ENCODE results near the gene DYNC1I2.
"Not testable (repeated sequence)": the region's sequence is repeated elsewhere in the genome, so short reads cannot be mapped to it uniquely, and the experiment has no call there.

Gene DYNC1I2

DNA sequence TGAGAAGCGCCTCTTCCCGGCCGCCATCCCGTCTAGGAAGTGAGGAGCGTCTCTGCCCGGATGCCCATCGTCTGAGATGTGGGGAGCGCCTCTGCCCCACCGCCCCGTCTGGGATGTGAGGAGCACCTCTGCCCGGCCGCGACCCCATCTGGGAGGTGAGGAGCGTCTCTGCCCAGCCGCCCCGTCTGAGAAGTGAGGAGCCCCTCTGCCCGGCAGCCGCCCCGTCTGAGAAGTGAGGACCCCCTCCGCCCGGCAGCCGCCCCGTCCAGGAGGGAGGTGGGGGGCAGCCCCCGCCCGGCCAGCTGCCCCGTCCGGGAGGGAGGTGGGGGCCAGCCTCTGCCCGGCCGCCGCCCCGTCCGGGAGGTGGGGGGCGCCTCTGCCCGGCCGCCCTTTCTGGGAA, 87.3 kb downstream of the DYNC1I2 start:
- DNase-seq (ENCODE audit: low read depth) = not testable (repeated sequence)

DNA sequence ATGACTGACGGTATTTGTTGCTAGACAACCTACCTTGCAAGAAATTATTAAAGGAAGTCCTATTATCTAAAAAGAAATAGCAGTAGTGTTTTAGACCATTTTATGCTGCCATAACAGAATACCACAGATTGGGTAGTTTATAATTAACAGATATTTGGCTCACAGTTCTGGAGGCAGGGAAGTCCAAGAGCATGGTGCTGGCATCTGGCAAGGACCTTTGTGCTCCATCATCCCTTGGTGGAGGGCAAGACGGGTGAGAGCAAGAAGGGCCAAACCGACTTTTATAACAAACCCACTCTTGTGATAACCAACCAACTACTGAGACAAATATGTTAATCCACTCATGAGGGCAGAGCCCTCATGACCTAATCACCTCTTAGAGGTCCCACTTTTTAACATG, 91.2 kb downstream of the DYNC1I2 start:
- DNase-seq (ENCODE audit: low read depth) = no peak

DNA sequence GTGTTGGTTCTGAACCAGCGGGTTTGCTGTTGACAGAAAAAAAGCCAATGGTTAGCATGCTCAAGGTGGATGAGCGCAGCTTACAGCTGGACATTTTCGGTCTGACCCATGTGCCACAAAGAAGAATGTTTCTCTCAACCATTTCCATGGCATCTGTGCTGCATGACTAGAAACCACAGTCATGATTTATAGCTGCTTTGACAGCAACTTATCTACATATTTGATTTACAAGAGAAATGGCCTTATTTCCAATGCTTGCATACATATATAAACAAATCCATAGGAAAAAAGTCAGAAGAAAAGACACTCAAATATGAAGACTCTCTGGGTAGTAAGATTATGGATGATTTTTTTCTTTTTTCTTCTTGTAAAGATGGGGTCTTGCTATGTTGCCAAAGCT, 98.2 kb downstream of the DYNC1I2 start:
- DNase-seq (ENCODE audit: low read depth) = no peak

DNA sequence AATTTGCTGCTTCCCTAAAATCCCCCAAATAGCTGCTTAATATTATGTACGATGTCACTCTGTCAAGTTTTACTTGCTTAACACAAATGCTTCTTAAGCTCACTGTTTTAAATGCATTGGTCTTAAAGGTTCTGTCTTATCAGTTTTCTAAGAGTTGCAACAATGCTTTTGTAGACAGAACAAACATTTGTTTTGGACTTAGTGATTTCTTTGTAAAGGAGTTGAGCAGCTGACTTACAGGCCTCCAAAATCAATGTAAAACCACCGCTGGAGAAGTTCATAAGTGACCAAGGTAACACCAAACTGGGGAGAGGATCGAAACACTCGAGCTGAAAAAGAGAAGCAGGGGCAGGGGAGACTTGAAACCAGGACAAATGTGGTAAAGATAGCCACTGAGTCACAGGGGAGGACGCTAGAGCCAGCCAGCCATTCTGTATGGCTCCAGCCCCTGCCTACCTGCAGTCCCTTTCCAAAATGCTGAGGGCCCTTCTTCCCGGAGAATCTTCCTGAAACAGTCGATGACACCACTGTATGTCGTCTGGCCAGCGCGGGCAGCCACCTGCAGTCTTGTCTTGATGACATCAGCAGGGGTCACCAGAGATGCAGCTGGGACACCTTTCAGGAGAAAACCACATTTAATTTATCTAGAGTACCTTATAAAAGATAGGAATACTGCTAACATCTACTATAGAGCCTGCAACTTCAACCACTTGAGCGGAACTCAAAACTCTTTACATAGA, 100.2 kb downstream of the DYNC1I2 start:
- DNase-seq (ENCODE audit: low read depth) = no peak

DNA sequence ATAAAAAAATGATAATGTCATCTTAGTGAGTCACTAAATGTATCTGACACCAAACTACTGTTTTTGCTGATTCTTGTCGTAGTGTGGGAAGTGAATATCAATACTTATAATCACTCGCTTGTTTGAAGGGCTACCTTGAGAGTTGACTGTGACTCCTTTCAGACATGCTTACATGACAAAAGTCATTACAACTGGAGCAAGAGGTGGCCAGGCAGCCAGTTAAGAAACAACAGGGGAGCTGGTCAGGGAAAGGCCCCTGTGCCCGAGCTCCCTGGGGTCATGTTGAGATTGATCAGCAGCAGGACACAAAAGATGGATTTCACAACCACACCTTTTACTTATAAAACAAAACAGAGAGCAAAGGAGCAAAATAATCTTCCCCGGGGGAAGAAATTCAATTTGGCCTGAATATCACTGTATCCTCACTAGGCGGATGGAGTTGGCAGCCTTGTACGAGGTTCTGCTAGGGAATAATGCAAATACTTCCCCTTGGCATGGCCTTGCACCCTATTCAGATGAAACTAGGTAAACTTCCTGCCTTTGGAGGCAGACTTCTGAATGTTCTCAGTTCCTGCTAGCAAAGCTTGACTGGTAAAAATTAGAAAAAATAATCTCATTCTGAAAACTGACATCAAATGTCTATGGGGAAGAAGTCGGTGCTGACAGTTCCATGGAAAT, 101.2 kb downstream of the DYNC1I2 start:
- no peak for DNase-seq (ENCODE audit: low read depth)

DNA sequence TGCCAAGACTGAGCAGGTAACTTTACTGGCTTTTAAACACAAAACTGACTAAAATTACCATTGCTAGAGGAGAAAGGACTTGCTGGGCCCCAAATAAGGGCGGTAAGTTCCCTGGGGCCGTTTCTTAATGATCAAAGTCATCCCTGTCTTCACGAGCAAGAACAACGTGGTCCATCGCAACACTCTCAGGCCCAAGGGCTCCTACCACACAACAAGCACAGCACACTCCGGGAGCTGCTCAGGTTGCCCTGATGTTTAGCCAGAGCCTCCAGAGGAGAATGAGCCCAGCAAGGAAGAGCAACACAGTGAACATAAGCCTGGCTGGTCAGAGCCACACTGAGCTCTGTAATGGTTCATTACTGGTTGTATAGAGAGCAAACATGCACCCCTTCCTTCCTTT, 102.7 kb downstream of the DYNC1I2 start:
- no peak for DNase-seq (ENCODE audit: low read depth)

DNA sequence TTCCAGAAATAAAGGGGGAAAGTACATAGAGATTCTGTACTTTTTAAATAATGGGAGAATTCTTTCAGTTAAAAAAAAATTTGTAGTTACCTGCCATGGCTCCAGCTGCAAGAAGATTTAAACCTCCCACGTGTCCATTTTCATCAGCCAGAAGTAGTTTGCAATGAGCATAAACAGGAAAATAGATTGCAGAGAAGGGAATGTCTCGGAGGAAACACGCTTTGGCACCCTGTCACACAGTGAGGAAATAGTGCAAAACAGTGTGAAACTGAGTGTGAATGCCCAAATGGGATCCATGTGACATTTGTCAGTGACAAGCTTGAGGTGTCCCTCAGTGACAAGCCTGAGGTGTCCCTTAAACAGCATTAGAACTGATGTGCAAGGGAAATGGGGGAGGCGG, 104.1 kb downstream of the DYNC1I2 start:
- DNase-seq (ENCODE audit: low read depth) = no peak

DNA sequence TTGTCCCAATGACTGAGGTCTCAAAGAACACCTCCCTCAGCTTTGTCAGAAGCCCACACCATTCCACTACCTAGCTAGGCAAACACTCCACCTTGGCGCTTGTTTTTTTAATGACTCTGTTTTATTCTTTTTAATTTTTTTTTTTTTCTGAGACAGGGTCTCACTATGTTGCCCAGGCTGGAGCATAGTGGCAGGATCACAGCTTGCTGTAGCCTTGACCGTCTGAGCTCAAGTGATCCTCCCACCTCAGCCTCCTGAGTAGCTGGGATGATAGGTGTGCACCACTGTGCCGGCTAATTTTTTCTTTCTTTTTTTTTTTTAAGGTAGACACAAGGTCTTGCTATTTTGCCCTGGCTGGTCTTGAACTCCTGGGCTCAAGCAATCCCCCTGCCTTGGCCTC, 104.9 kb downstream of the DYNC1I2 start:
- no peak for DNase-seq (ENCODE audit: low read depth)

DNA sequence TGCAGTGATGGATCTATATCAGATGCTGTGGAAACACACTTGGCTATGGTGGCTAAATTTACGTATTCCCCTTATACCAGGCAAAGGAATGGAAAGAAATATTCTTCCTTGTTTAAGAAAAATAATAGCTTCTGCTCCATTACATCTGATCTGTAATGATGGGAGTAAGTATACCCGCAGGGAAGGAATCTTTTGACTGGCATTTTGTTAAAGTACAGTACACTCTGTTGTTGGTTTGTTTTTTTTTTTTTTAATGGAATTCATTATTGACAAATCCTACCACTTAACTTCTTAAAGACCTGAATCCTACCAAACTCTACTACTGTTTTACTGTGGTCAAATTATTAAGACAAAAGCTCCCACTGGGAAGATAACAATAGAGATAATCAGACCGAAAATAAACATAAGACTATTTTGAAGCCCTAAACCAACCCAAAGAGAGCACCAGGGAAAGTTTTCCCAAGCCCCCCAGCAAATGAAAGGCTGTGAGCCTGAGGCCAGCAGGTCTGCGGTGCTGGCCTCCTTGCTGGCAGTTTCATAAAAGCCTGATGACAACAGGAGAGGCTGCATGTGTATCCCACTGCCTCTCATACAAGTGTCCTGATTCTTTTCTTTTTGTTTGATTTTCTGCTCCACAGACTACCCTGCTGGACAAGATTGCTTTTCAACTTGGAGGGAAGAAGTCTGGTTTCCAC, 105.8 kb downstream of the DYNC1I2 start:
- DNase-seq (ENCODE audit: low read depth) = no peak

DNA sequence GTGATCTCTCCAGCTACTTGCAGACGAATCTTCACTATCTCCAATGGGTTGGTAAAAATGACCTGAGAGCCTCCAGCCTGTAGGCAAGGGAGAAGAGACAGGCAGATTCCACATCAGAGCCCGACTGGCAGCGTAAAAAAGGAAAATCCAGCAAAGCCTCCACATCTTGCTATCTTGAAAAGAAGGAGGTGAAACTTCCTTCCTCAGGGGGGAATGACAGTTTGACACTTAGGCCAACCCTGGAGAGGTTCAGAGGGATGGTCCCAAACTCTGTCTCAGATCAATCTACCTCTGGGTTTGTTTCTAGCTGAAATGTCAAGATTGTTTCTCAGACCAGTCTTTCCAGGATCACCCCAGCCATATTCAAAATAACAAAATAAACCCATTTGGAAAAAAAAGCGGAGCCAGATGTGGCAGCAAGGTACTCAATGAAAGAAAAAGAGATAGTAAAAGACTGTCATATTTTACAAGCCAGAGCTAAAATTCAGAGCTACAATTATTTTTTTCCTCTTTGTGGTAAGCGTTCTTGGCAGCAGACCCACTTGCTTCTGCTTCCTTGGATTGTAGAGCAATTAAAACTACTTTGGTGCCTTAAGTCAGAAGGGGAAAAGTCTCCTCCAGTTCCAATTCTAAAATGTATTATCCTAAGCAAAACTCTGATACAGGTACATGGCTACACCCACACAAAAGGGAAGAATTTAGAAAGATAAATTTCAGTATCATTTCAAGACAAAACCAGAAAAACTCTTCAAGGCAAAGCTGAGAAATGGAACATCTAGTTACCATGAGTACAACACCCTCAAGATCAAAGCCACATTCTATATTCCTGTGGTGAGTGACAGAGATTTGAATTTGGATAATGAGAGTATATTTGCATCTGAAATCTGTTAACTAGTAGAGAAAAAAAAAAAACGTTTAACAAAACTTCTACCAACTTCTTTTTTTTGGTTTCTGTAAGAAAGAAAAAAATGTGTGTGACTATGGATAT, 106.7 kb downstream of the DYNC1I2 start:
- no peak for DNase-seq (ENCODE audit: low read depth)

DNA sequence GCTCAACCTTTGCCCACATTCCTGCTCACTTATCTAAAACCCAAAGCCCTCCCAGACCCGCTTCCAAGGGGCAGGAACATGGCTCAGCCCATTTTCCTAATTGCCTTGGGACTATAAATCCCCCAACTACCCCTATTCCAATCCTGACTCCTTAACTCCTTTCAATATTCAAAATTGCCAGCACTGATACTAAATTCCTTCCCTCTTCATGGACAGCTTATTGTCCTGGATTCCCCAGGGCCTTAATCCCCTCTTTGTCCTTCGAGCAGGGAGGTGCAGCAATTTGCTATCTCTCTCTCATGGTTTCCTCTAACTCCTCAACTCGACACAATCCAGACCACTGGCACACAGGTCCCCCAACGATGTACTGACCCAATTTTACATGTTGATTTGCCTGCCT, 107.6 kb downstream of the DYNC1I2 start:
- DNase-seq (ENCODE audit: low read depth) = no peak
